ENCODE results near the gene ZNF536. TPM values are rescaled to one million over a fixed set of nuclear protein-coding genes. Genes with fewer than 3 reads are reported as not detected.
"Not testable (repeated sequence)": the region's sequence is repeated elsewhere in the genome, so short reads cannot be mapped to it uniquely, and the experiment has no call there.

ZNF536 gene
- total RNA-seq, 4 donors from 2014 or later, result 4.3 to 7.6 (median 5.5) TPM

DNA sequence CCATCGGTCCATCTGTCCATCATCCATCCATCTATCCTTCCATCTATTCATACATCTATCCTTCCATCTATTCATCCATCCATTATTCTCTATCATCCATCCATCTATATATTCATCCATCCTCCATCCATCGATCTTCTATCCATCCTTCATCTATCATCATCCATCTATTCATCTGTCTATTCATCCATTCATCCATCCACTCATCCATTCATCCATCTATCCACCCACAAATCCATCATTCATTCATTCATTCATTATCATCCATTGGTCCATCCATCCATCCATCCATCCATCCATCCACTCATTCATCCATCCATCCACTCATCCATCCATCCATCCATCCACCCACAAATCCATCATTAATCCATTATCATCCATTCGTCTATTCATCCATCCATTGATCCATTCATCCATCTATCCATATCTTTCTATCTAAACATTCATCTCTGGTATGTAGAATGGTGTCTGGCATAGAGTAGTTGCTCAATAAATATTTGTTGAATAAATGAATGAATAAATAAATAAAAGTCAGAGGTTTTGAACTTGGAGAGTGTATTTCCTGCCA lies 36.6 kb downstream of the ZNF536 start:
- H3K9me3 ChIP-seq, result no peaks in the 10 kb centered on the region
- H3K36me3 ChIP-seq, result no peaks in the 10 kb centered on the region
- H3K27ac ChIP-seq, result no peak overlapping the region
- H3K4me1 ChIP-seq, result no peaks in the 10 kb centered on the region
- ATAC-seq, result no peak
- H3K4me3 ChIP-seq, result no peak overlapping the region
- WGBS, 2 donors (ENCODE audit: low coverage in 1 of 2), result 63 to 91% methylated on average over 1 to 3 of the region's 3 CpGs
- H3K27me3 ChIP-seq, result peaks cover 3% of the 10 kb centered on the region
- TF ChIP-seq EP300 (IDR thresholded peaks at IDR 0.05) (no peak), POLR2AphosphoS5 (IDR thresholded peaks at IDR 0.05) (no peak)
- TF ChIP-seq, protein P1, sequence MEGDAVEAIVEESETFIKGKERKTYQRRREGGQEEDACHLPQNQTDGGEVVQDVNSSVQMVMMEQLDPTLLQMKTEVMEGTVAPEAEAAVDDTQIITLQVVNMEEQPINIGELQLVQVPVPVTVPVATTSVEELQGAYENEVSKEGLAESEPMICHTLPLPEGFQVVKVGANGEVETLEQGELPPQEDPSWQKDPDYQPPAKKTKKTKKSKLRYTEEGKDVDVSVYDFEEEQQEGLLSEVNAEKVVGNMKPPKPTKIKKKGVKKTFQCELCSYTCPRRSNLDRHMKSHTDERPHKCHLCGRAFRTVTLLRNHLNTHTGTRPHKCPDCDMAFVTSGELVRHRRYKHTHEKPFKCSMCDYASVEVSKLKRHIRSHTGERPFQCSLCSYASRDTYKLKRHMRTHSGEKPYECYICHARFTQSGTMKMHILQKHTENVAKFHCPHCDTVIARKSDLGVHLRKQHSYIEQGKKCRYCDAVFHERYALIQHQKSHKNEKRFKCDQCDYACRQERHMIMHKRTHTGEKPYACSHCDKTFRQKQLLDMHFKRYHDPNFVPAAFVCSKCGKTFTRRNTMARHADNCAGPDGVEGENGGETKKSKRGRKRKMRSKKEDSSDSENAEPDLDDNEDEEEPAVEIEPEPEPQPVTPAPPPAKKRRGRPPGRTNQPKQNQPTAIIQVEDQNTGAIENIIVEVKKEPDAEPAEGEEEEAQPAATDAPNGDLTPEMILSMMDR (IDR thresholded peaks at IDR 0.05), result no peak

DNA sequence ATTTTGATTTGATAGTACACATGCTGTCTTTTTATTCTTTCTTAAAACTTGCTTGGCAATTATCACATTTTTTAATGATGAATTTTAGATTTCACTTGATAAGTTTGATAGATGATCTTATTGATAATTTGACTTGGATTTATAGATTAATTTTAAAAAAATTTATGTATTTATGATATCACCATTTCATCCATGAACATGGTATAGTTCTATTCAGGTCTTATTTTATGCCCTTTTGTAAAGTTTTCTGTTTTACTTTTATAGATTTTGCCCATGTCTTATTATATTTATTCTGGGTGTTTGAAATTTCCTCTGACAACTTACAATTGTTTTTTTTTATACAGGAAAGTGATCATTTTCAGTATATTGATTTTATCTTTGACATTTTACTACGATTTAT lies 39.5 kb downstream of the ZNF536 start:
- H3K27ac ChIP-seq, result no peak overlapping the region
- TF ChIP-seq EP300 (IDR thresholded peaks at IDR 0.05) (no peak), POLR2AphosphoS5 (IDR thresholded peaks at IDR 0.05) (no peak), POLR2A (IDR thresholded peaks at IDR 0.05) (no peak)
- TF ChIP-seq, protein P1 (IDR thresholded peaks at IDR 0.05), result no peak
- ATAC-seq, result no peak
- H3K4me3 ChIP-seq, result no peak overlapping the region
- no peaks in the 10 kb centered on the region for H3K4me1 ChIP-seq
- 71 to 79% methylated on average over 1 of the region's 1 CpG for WGBS, 2 donors (ENCODE audit: low coverage in 1 of 2)
- H3K36me3 ChIP-seq, result no peaks in the 10 kb centered on the region
- H3K9me3 ChIP-seq, result peaks cover 0 to 8% (median 0%) of the 10 kb centered on the region in 3 donors
- H3K27me3 ChIP-seq, result peaks cover 4% of the 10 kb centered on the region

DNA sequence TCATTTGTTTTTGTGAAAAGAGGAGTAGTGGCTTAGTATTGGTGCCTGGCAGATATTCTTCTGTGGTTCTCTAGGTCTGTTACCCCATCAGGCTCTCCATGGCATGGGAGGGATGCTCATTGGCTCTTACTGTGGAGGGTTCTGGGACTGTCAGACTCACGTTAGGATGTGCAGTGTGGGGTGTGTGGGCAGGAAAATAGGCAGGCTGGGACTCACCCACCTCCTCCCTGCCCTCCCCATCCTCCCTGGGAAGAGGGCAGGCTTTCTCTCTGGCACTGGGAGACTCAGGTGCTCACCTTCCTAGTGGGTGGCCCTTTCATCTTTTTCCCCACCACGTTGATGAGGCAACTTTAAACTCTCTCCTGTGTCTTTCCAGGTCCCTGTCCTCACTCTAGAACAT lies 44.2 kb downstream of the ZNF536 start:
- TF ChIP-seq POLR2A (IDR thresholded peaks at IDR 0.05), result no peak
- TF ChIP-seq POLR2AphosphoS5 (IDR thresholded peaks at IDR 0.05), result no peak
- TF ChIP-seq, protein P1 (IDR thresholded peaks at IDR 0.05), result no peak
- TF ChIP-seq EP300 (IDR thresholded peaks at IDR 0.05), result no peak
- H3K36me3 ChIP-seq, result no peaks in the 10 kb centered on the region
- ATAC-seq, result no peak
- peaks cover 0 to 8% (median 0%) of the 10 kb centered on the region in 3 donors for H3K9me3 ChIP-seq
- no peak overlapping the region for H3K4me3 ChIP-seq
- peaks cover 19% of the 10 kb centered on the region for H3K27me3 ChIP-seq
- no peaks in the 10 kb centered on the region for H3K4me1 ChIP-seq
- H3K27ac ChIP-seq, result no peak overlapping the region
- 22 to 33% methylated on average over 1 to 2 of the region's 2 CpGs for WGBS, 2 donors (ENCODE audit: low coverage in 1 of 2)

DNA sequence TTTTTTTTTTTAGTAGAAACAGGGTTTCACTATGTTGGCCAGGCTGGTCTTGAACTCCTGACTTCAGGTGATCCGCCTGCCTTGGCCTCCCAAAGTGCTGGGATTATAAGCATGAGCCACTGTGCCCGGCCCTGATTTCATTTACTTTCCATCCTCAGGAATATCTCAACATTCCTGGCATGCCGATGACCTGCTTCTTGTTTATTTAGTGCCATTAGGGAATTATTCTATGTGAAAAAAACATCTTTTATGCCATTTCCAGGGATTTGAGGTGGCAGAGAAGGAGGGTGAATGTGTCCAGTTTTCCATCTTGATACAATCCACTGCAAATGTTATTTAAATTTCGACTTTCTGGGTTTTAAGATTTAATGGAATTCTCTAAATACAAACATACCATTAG lies 45.0 kb downstream of the ZNF536 start:
- not testable (repeated sequence) for H3K4me1 ChIP-seq, H3K36me3 ChIP-seq, H3K27ac ChIP-seq, H3K4me3 ChIP-seq, H3K9me3 ChIP-seq, ATAC-seq
- peaks cover 19% of the 10 kb centered on the region for H3K27me3 ChIP-seq
- 45 to 53% methylated on average over 2 to 3 of the region's 4 CpGs for WGBS, 2 donors (ENCODE audit: low coverage in 1 of 2)

DNA sequence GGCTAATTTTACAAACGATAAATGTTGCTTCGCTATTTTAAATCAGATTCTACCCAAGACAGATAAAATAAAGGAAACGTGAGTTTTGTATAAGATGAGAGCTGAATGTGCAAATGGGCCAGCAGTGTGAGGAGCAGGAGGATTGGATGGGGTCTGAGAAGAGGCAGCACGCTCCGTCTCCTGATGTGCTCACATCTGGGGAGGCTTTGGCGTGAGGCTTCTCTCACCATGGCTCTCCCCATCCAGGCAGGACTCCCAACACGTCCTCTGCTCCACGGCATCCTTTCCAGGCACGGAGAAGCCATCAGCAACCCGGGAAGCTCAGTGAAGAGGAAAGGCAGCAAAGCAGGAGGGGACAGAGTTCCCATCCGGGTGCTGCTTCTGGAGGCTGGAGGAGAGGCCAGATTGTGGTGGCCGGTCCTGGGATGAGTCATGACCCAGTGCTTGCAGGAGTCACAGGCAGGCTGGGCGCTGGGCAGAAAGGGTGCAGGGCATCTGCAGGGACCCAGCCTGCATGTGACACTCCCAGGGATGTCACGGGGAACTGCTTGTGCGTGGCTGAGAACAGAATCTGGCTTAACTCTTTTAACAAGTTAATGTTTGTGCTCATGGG lies 47.5 kb downstream of the ZNF536 start:
- Histone ChIP-seq H3K9me3 (peaks cover 0 to 2% (median 0%) of the 10 kb centered on the region in 3 donors), H3K27ac (no peak overlapping the region), H3K4me1 (no peaks in the 10 kb centered on the region), H3K4me3 (no peak overlapping the region), H3K27me3 (peaks cover 30% of the 10 kb centered on the region), H3K36me3 (no peaks in the 10 kb centered on the region)
- WGBS, 2 donors (ENCODE audit: low coverage in 1 of 2), result 61 to 79% methylated on average over 9 to 10 of the region's 15 CpGs
- TF ChIP-seq EP300 (IDR thresholded peaks at IDR 0.05) (no peak), POLR2A (IDR thresholded peaks at IDR 0.05) (no peak), POLR2AphosphoS5 (IDR thresholded peaks at IDR 0.05) (no peak)
- TF ChIP-seq, protein P1 (IDR thresholded peaks at IDR 0.05), result no peak
- no peak for ATAC-seq
